Choroid plexus epithelial cell (primary cell): ENCODE measurements around the gene TNRC6B.

ENCODE experiments used
- DNase-seq: peaks from one replicate; pipeline ENCODE4 v3.0.0-alpha.2; 2010; ENCODE audit warnings: low read depth
- H3K4me3 ChIP-seq: 2 replicates; pipeline ENCODE4 v1.5.1; 2011; ENCODE audit warnings: low read depth, mild to moderate bottlenecking, control low read depth, low read length, moderate library complexity
- CTCF ChIP-seq: conservative IDR thresholded peaks from 2 replicates; pipeline ENCODE4 v1.5.1; 2011; ENCODE audit warnings: low read depth, mild to moderate bottlenecking, control low read depth, inconsistent platforms, low read length, moderate library complexity

Gene TNRC6B

GRCh38 chr22:40323681-40324171 is 146.0 kb downstream of the TNRC6B start:
- TF ChIP-seq CTCF = no peak
- DNase-seq = no peak
- H3K4me3 ChIP-seq = no peak overlapping the region

- no peak for TF ChIP-seq CTCF
- H3K4me3 ChIP-seq = no peak overlapping the region
- DNase-seq = no peak
These were observed 147.0 kb downstream of the TNRC6B start for GRCh38 chr22:40324468-40325305.

- TF ChIP-seq CTCF = no peak
- no peak for DNase-seq
- no peak overlapping the region for H3K4me3 ChIP-seq
These were observed 147.6 kb downstream of the TNRC6B start for GRCh38 chr22:40325315-40325714.

- TF ChIP-seq CTCF = no peak
- peak; percentile 31 for DNase-seq
These were observed 149.4 kb downstream of the TNRC6B start for GRCh38 chr22:40326905-40327735.

GRCh38 chr22:40328546-40329456 is 151.1 kb downstream of the TNRC6B start:
- no peak for TF ChIP-seq CTCF
- H3K4me3 ChIP-seq = no peak overlapping the region
- no peak for DNase-seq

More at GRCh38 chr22:40326905-40327735, 149.4 kb downstream of the TNRC6B start:
- H3K4me3 ChIP-seq = no peak overlapping the region

GRCh38 chr22:40329466-40329865 is 151.7 kb downstream of the TNRC6B start:
- H3K4me3 ChIP-seq = no peak overlapping the region
- no peak for DNase-seq

More at GRCh38 chr22:40329466-40329865, 151.7 kb downstream of the TNRC6B start:
- no peak for TF ChIP-seq CTCF
